ENCODE measurements around the gene NCS1.
A peak's percentile ranks its signal among the peaks of the same experiment; 100 is the strongest.

NCS1 gene

GRCh38 chr9:130204341-130204740 is 32.1 kb downstream of the NCS1 start:
- no peak overlapping the region for H3K9ac ChIP-seq
- no peaks in the 10 kb centered on the region for H3K9me3 ChIP-seq (replicated peaks in 1 of 11)
- H3K27me3 ChIP-seq, result no peaks in the 10 kb centered on the region
- H3K4me3 ChIP-seq, result no peak overlapping the region
- no peak for TF ChIP-seq Cebpa-rat (IDR thresholded peaks at IDR 0.05)
- no peak overlapping the region for H3K27ac ChIP-seq
- H4K20me1 ChIP-seq, result peaks cover 0 to 68% (median 44%) of the 10 kb centered on the region in 11 experiments; a peak in 17 of 22 replicates
- peaks cover 0 to 23% (median 0%) of the 10 kb centered on the region in 11 experiments; a peak in 8 of 22 replicates for H3K36me3 ChIP-seq
- no peak overlapping the region for H3K4me2 ChIP-seq
- peaks cover 10 to 48% (median 37%) of the 10 kb centered on the region in 10 experiments for H3K4me1 ChIP-seq

- H3K4me2 ChIP-seq, result no peak overlapping the region
- no peak overlapping the region for H3K27ac ChIP-seq
- peaks cover 0 to 23% (median 0%) of the 10 kb centered on the region in 11 experiments; a peak in 8 of 22 replicates for H3K36me3 ChIP-seq
- no peaks in the 10 kb centered on the region for H3K9me3 ChIP-seq (replicated peaks in 1 of 11)
- H3K27me3 ChIP-seq, result no peaks in the 10 kb centered on the region
- H4K20me1 ChIP-seq, result peaks cover 0 to 68% (median 44%) of the 10 kb centered on the region in 11 experiments; a peak in 17 of 22 replicates
- H3K4me3 ChIP-seq, result no peak overlapping the region
- H3K9ac ChIP-seq, result no peak overlapping the region
- no peak for TF ChIP-seq Cebpa-rat (IDR thresholded peaks at IDR 0.05)
- H3K4me1 ChIP-seq, result peaks cover 16 to 48% (median 37%) of the 10 kb centered on the region in 10 experiments
Observed at GRCh38 chr9:130204959-130205358, 32.8 kb downstream of the NCS1 start.

GRCh38 chr9:130205912-130206311 is 33.7 kb downstream of the NCS1 start:
- H3K9ac ChIP-seq, result no peak overlapping the region
- no peak overlapping the region for H3K27ac ChIP-seq
- no peaks in the 10 kb centered on the region for H3K27me3 ChIP-seq
- H3K36me3 ChIP-seq, result peaks cover 0 to 23% (median 0%) of the 10 kb centered on the region in 11 experiments; a peak in 8 of 22 replicates
- no peaks in the 10 kb centered on the region for H3K9me3 ChIP-seq (replicated peaks in 1 of 11)
- no peak for TF ChIP-seq Cebpa-rat (IDR thresholded peaks at IDR 0.05)
- H3K4me3 ChIP-seq, result no peak overlapping the region
- peaks cover 0 to 68% (median 41%) of the 10 kb centered on the region in 11 experiments; a peak in 17 of 22 replicates for H4K20me1 ChIP-seq
- H3K4me1 ChIP-seq, result peaks cover 21 to 48% (median 37%) of the 10 kb centered on the region in 10 experiments
- no peak overlapping the region for H3K4me2 ChIP-seq

GRCh38 chr9:130206579-130206978 is 34.4 kb downstream of the NCS1 start:
- peaks cover 0 to 26% (median 0%) of the 10 kb centered on the region in 11 experiments; a peak in 9 of 22 replicates for H3K36me3 ChIP-seq
- H4K20me1 ChIP-seq, result peaks cover 0 to 68% (median 41%) of the 10 kb centered on the region in 11 experiments; a peak in 14 of 22 replicates
- no peak overlapping the region for H3K4me3 ChIP-seq
- peaks cover 21 to 49% (median 40%) of the 10 kb centered on the region in 10 experiments for H3K4me1 ChIP-seq
- no peaks in the 10 kb centered on the region for H3K9me3 ChIP-seq (replicated peaks in 1 of 11)
- H3K27me3 ChIP-seq, result no peaks in the 10 kb centered on the region
- 0 out of 22 replicates have a peak overlapping the region, but pooled peaks of 1 of the 11 experiments have one; percentile 18 for H3K27ac ChIP-seq
- H3K9ac ChIP-seq, result no peak overlapping the region
- TF ChIP-seq Cebpa-rat (IDR thresholded peaks at IDR 0.05), result no peak
- H3K4me2 ChIP-seq, result no peak overlapping the region

- Histone ChIP-seq H3K27me3 (no peaks in the 10 kb centered on the region), H3K27ac (peak overlapping the region in 1 of 11 experiments; percentile 18; a peak in 1 of 22 replicates), H3K36me3 (peaks cover 0 to 27% (median 0%) of the 10 kb centered on the region in 11 experiments; a peak in 8 of 22 replicates), H3K9me3 (replicated peaks in 1 of 11) (no peaks in the 10 kb centered on the region), H3K4me3 (no peak overlapping the region), H4K20me1 (peaks cover 0 to 73% (median 47%) of the 10 kb centered on the region in 11 experiments; a peak in 15 of 22 replicates), H3K9ac (0 out of 22 replicates have a peak overlapping the region, but pooled peaks of 2 of the 11 experiments have one; percentile 17 to 31), H3K4me1 (peaks cover 21 to 55% (median 48%) of the 10 kb centered on the region in 10 experiments), H3K4me2 (no peak overlapping the region; a peak in 1 of 22 replicates)
- no peak for TF ChIP-seq Cebpa-rat (IDR thresholded peaks at IDR 0.05)
Observed at GRCh38 chr9:130207241-130207992, 35.2 kb downstream of the NCS1 start.

GRCh38 chr9:130208600-130209347 is 36.6 kb downstream of the NCS1 start:
- TF ChIP-seq Cebpa-rat (IDR thresholded peaks at IDR 0.05), result no peak
- peak overlapping the region; percentile 72 to 91 (median 80) for H3K4me2 ChIP-seq
- peak overlapping the region in 3 of 10 experiments; percentile 7 to 26 (median 24); a peak in 3 of 20 replicates for H3K4me3 ChIP-seq
- H3K9me3 ChIP-seq (replicated peaks in 1 of 11), result no peaks in the 10 kb centered on the region
- H4K20me1 ChIP-seq, result peaks cover 0 to 79% (median 56%) of the 10 kb centered on the region in 11 experiments; a peak in 15 of 22 replicates
- peaks cover 0 to 20% (median 0%) of the 10 kb centered on the region in 11 experiments; a peak in 7 of 22 replicates for H3K36me3 ChIP-seq
- no peaks in the 10 kb centered on the region for H3K27me3 ChIP-seq
- H3K27ac ChIP-seq, result peak overlapping the region in 6 of 11 experiments; percentile 3 to 58 (median 34); a peak in 11 of 22 replicates
- peak overlapping the region in 8 of 11 experiments; percentile 10 to 55 (median 30); a peak in 11 of 22 replicates for H3K9ac ChIP-seq
- H3K4me1 ChIP-seq, result peaks cover 23 to 69% (median 60%) of the 10 kb centered on the region in 10 experiments

- Histone ChIP-seq H3K4me2 (peak overlapping the region; percentile 72 to 91 (median 80)), H3K27me3 (no peaks in the 10 kb centered on the region), H4K20me1 (peaks cover 0 to 85% (median 62%) of the 10 kb centered on the region in 11 experiments; a peak in 15 of 22 replicates), H3K9ac (peak overlapping the region in 8 of 11 experiments; percentile 12 to 55 (median 26); a peak in 9 of 22 replicates), H3K4me3 (peak overlapping the region in 3 of 10 experiments; percentile 7 to 24 (median 17); a peak in 2 of 20 replicates), H3K9me3 (replicated peaks in 1 of 11) (no peaks in the 10 kb centered on the region), H3K27ac (peak overlapping the region in 6 of 11 experiments; percentile 25 to 58 (median 34); a peak in 10 of 22 replicates), H3K4me1 (peaks cover 29 to 75% (median 66%) of the 10 kb centered on the region in 10 experiments), H3K36me3 (peaks cover 0 to 14% (median 0%) of the 10 kb centered on the region in 11 experiments; a peak in 6 of 22 replicates)
- TF ChIP-seq Cebpa-rat (IDR thresholded peaks at IDR 0.05), result no peak
Observed at GRCh38 chr9:130209422-130209821, 37.2 kb downstream of the NCS1 start.

- Histone ChIP-seq H4K20me1 (peaks cover 0 to 92% (median 64%) of the 10 kb centered on the region in 11 experiments; a peak in 15 of 22 replicates), H3K36me3 (peaks cover 0 to 5% (median 0%) of the 10 kb centered on the region in 11 experiments; a peak in 2 of 22 replicates), H3K4me3 (no peak overlapping the region), H3K4me1 (peaks cover 50 to 95% (median 86%) of the 10 kb centered on the region in 10 experiments), H3K27ac (peak overlapping the region in 1 of 11 experiments; percentile 32; a peak in 2 of 22 replicates), H3K9me3 (replicated peaks in 1 of 11) (no peaks in the 10 kb centered on the region), H3K9ac (peak overlapping the region in 4 of 11 experiments; percentile 7 to 47 (median 26); a peak in 6 of 22 replicates), H3K4me2 (peak overlapping the region in 9 of 11 experiments; percentile 33 to 91 (median 78); a peak in 17 of 22 replicates), H3K27me3 (no peaks in the 10 kb centered on the region)
- TF ChIP-seq Cebpa-rat (IDR thresholded peaks at IDR 0.05), result no peak
Observed at GRCh38 chr9:130211548-130212226, 39.5 kb downstream of the NCS1 start.
